Activated CD4-positive, alpha-beta T cell treated with anti-CD3 and anti-CD28 coated beads for 4 hours (primary cell): ENCODE measurements around the gene TSPEAR.
"Not testable (repeated sequence)": the region's sequence is repeated elsewhere in the genome, so short reads cannot be mapped to it uniquely, and the experiment has no call there.

Source experiments
- DNase-seq, 2 donors: peaks; one replicate each; pipeline ENCODE4 v3.0.0-alpha.2; 2020

The TSPEAR gene

DNA sequence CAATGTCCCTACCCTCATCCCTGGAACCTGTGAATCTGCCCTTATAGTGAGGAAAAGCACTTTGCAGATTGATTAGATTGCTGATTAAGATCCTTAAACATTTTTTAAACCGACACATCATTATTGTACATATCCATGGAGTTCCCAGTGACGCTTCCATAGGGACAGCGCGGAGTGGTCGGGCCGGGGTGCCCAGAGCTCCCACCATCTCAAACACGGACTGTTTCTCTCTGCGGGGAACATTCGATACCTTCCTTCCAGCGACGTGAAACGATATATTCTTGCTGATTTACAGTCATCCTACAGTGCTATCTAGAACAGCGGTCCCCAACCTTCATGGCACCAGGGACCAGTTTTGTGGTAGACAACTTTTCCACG, 10.4 kb downstream of the TSPEAR start:
- no peak for DNase-seq

DNA sequence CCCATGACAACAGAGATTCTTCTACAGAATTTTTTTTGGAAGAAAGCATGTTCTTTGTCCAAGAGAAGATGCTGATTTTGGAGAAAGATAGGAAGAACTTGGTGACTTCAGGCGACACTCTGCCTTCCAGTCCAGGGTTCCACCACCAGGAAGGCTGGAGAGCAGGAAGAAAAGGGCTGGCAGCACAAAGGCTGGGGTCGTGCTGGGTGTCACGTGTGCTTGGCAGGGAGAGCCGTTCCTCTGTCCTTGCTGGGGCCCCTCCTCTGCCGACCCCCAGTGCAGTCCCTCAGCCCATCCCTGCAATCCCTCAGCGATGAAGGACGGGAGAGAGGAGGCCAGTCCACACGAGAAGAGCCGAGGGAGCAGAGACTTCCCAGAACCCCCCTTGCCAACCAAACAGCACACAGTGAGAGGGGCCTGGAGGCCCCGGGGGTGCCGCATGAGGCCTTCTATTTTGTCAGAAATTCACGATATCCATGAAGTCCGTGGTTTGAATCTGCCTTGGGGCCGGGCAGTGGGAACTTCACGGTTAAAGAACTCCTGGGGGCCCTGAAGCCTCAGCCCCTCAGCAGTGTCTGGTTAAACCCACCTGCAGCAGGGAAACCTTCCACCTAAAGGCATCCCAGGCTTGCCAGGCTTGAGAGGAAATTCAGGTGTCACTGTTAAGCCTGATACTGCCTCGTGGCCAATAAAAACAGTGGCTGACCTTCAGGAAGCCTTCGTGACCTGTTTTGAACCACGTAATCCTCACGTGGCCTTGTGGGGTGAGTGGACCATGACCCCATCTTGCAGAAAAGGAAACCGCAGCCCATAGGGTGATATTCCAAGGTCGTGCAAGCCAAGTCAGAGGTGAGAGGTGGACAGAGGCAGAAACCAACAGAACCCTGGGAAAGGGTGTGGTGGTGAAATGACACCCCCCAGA, 11.0 kb downstream of the TSPEAR start:
- DNase-seq, result no peak

DNA sequence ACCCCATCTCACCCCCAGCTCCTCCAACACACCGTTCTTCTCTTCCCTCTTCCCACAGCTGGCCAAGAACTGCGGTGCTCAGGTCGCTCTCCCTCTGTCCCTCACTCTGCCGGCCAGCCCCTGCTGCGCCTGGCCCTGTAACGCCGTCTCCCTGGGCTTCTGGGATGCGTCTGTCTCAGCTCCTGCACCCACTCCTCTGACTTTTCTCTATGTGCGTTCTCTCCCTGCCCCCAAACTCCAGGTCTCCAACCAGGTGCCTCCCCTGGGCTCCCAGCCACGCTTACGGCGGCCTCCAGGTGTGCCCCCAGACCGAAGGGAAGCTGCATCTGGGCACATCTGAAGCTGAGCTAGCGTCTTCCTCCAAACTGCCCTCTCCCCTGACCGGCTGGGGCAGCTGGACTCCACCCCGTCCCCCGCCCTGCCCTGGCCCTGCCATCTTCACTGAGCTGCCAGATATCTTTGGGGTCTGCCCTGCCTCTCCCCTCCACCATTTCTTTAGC, 11.8 kb downstream of the TSPEAR start:
- no peak for DNase-seq

DNA sequence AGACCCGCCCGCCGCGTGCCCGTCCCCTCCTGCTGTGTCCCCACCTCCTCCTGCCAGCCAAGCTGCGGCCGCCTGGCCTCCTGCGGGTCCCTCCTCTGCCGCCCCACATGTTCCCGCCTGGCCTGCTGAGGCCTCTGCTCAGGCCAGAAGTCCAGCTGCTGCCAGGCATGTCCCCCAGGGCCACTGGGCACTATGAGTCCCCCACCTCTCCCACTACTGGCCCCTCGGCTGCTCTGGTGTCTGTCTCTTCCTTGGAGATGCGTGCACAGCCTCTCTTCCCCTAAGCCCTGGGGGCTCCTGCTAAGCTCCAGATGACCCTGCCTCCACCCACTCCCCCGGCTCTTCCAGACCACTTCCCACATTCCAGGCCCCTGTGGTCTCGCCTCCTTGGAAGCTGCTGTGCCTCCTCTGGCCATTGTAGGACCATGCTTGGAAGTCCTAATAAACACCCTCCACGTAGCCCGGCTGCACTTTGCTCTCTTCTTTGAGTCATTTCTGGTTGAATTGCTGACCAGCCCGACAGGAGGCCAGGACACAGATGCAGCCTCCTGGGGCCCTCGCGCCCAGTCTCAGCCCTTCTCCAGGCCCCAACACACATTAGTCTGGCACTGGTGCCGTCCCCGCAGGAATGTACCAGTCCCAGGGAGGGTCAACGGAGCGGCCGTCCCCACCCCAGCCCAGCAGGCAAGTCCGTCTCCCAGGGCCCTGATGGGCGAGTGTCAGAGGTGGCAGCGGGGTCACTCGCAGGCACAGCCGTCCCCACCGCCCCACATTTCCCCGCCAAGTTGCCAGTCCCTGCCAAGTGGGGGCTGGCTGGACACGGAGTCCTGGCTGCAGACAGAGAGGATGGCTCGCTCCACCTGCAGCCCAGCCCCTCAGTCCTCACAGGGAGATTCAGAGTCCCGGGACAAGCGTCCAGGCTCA, 13.3 kb downstream of the TSPEAR start:
- no peak for DNase-seq

DNA sequence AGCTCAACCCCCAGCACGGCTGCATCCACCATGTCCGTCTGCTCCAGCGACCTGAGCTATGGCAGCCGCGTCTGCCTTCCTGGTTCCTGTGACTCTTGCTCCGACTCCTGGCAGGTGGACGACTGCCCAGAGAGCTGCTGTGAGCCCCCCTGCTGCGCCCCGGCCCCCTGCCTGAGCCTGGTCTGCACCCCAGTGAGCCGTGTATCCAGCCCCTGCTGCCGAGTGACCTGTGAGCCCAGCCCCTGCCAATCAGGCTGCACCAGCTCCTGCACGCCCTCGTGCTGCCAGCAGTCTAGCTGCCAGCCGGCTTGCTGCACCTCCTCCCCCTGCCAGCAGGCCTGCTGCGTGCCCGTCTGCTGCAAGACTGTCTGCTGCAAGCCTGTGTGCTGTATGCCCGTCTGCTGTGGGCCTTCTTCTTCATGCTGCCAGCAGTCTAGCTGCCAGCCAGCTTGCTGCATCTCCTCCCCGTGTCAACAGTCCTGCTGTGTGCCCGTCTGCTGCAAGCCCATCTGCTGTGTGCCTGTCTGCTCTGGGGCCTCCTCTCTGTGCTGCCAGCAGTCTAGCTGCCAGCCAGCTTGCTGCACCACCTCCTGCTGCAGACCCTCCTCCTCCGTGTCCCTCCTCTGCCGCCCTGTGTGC, 14.1 kb downstream of the TSPEAR start, which contains the start of gene KRTAP10-12:
KRTAP10-12 (plus strand) TSS at position 1 of the 639 bp plus-strand sequence; CDS start at position 31, 30 bp downstream.
- not testable (repeated sequence) for DNase-seq

DNA sequence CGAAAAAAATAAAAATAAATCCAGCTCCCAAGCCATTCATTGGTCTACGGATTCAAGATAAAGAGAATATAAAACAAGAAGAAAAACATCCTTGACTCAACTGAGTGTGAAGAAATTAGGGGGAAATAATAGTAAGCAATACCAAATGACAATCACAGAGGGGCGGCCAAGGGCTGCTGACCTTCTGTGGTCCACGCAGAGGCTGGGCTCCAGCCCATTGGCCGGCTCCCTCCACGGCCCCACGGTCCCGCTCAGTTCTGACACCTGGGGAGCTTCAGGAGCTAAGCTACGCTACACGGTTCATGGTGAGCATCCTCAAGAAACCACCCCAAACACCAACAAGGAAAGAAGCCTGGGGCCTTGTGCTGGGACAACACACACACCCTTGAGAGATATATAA, 14.8 kb downstream of the TSPEAR start:
- DNase-seq, result no peak

DNA sequence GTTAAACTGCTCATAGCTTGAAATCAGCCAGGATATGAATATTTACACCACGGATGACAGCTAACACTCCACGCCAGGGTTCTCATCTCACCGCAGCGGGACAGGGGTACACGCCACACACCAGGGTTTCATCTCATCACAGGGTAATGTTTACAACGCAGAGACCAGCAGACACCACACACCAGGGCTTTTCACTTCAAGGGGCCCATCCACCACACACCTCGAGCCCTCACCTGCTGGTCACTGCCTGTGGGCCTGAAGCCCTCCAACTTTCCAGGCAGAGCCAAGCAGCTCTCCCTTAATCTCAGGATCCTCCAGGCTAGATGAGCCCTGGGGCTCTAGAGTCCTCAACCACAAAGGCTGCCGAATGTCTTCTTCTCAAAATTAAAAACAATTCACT, 15.7 kb downstream of the TSPEAR start:
- no peak for DNase-seq

DNA sequence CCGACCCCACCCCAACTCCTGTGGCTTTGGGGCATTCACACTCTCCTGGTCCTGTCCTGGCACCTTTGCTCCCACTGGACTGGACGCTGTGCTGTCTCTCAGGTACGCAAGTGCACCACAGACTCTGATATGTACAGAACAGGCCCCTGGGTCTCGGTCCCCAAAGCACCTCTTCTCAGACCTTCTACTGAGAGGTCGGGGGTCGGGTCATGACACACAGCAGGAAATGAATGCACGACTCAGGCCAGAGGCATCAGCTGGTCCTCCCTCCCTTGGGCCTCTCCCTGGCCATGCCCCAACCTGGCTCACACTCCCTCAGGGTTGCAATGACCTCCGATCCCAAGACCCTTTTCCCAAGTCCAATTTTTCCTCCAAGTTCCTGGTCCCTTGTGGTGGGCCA, 16.2 kb downstream of the TSPEAR start:
- DNase-seq, result no peak

DNA sequence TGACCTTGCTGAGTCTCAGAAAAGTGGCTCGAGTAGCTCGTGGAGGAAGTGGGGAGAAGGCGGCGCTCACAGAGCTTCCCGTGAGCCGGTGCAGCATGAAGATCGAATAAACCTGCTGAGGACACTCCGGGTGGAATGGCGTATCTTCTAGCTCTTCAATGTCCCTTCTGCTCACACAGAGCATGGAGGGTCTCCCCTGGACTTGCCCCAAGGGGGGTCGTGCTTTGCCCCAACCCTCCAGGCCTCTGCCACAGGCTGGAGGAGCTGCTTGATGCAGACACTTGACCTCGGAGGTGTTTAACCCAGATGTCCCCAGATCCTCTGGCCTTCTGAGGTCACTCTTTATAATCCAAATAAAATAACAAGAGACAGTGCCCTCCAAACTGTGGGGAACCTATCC, 16.6 kb downstream of the TSPEAR start:
- no peak for DNase-seq

DNA sequence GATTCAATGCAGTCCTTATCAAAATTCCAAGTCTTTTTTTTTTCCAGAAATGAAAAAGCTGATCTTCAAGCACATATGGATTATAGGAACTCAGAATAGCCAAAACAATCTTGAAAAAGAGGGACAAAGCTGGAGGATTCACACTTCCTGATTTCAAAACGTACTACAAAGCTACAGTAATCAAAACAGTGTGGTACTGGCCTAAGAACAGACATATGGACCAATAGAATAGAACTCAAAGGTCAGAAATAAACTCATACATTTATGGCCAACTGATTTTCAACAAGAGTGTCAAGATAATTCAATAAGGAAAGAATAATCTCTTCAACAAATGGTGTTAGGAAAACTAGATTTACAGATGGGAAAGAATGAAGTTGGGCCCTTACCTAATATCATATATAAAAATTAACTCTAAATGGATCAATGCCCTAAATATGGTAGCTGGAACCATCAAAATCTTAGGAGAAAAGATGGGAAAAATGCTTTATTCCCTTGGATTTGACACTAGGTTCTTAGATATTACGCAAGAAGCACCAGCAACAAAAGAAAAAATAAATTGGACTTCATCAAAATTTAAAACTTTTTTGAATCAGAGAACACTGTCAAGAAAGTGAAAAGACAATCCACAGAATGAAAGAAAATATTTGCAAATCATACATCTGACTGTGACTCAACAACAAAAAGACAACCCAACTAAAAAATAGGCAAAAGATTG, 18.4 kb downstream of the TSPEAR start:
- DNase-seq, result no peak

DNA sequence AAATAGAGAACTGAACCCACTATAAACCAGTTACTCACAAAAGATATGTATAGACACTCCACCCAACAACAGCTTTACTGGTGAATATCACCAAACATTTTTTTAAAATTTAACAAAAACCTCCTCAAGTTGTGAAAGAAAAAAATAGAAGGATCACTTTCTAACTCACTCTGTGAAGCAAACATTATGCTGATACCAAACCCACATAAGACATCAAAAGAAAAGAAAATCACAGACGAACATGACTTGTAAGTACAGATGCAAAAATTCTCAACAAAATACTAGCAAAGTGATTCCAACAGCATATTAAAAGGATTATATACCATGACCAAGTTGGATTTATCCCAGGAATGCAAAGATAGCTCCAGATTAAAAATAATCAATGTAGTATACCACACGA, 19.7 kb downstream of the TSPEAR start:
- DNase-seq, result no peak

DNA sequence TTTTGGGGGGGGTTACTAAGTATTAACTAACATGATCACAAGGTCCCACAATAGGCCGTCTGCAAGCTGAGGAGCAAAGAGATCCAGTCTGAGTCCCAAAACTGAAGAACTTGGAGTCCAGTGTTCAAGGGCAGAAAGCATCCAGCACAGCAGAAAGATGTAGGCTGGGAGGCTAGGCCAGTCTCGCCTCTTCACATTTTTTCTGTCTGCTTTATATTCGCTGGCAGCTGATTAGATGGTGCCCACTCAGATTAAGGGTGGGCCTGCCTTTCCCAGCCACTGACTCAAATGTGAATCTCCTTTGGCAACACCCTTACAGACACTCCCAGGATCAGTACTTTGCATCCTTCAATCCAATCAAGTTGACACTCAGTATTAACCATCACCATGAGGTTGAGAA, 21.6 kb downstream of the TSPEAR start:
- not testable (repeated sequence) for DNase-seq

DNA sequence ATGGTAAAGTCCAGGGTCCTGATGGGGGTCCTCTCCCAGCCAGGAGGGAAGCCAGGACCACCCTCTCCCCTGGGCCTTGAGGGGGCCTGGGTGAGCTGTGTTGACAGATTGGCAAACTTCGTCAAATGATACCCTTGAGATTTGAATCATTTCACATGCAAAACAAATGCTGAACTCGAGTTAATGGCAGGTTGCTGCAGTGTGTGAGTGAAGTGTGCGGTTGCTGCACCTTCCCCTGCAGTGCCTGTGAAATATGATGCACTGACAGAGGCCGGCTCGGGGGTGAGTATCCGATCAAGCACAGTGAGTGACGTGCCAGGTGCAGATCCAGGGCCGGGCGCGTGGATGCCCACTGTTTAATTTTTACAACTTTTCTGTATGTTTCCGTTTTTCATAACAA, 23.7 kb downstream of the TSPEAR start:
- DNase-seq, result no peak

DNA sequence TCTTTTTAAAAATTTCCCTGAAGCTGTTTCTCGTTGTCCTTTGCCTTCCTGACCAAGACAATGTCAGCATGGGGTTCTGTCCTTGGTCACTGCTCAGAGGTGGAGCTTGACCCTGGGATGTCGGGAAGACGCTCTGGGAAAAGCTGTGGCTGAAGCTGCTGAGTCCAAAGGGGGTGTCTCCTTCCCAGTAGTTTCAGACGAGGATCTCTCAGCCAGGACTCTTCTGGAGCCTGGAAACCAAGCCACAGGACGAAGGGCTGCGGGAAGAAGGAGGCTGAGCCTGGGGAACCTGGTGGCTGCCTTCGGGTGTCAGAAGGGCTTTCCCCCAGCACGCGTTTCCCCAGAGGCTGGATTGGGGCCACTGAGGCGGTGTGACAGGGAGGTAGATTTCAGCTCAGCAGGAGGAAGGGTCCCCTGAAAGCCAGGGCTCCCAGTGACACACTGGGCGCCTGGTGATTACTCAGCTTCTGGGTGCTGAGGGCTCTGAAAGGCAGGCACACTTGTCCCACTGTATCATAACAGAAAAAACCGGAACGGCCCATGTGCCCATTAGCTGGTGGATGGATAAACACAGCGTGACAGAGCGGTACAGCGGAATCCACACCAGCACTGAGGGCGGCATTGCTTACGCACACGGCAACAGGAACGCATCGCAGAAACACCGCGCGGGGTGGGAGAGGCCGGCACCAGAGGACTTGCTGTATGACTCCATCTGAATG, 24.4 kb downstream of the TSPEAR start:
- no peak for DNase-seq

DNA sequence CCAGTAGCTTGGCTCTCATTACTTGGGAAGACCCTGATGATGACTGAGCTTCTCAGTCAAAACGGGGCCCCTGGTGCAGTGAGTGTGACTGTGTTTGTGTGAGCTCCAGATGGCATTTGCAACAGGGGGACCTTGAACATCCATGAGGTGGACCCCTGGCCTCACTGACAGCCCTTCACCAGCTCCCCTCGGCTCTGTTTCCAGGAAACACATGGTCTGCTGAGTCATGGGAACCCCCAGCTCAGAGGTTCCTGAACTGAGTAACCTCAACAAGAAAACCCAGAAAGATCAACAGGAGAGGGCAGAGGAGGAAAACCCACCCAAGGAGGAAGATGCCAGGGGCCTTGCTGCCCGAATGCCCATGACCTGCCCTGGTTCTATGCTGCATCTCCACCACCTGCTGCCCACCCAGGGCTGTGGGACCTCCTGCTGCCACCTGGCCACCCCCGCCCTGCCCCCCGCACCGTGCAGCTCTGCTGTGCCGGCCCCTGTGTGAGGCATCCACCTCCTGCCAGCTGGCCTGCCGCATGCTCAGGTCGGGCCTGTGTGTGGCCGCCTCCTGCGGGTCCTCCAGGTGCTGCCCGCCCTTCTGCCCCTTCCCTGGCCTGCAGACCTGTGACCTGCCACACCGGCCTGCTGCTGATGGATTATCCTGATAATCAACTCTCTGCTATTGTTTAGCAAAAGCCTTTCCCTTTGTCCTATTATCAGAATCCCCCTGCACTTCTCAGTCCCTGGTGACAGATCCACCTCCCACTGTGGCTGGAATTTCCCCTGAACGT, 25.2 kb downstream of the TSPEAR start:
- no peak for DNase-seq

DNA sequence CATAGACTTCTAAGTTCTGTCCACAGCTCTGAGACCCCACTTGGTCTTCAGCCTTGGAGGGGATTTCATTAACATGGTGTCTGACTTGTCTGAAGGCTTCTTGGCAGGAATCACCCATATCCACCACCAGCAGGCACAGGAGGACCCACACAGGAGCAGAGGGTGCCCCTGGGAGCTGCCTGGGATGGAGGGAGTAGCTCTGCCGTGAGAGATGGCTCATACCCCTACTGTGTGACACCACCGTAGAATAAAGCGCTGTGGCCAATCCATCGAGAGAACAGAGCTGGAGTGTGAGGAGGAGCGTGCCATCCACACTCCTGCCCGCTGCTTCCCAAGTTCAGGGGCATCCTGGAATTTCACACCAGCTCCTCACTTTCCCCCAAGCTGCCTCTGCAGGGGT, 26.3 kb downstream of the TSPEAR start:
- not testable (repeated sequence) for DNase-seq

DNA sequence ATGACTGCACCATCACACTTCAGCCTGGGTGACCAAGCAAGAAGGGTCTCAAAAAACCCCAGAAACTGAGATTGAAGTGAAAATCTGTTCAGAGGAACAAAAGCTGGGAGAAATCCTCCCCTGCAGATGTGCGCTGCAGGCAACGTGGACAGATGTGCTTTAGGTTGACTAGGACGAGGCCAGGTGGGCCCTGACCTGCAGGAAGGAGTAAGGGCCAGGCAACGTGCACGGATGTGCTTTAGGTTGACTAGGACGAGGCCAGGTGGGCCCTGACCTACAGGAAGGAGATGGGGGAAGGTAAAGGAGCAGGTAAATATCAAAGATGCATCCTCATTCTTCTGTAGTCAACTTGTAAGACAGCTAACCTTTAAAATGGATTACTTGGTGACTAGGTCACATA, 26.9 kb downstream of the TSPEAR start:
- DNase-seq, result no peak

DNA sequence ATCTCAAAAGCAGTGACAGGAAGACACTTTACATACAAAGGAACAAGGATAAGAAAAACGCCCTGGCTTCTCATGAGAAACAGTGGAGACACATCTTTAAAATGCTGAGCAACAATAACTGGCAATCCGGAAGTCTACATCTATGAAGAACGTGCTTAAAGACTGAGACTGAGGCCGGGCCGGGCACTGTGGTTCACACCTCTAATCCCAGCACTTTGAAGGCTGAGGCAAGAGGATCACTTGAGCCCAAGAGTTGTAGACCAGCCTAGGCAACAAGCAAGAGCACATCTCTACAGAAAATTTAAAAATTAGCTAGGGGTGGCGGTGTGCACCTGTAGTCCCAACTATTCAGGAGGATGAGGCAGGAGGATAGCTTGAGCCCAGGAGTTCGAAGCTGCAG, 27.3 kb downstream of the TSPEAR start:
- no peak for DNase-seq

DNA sequence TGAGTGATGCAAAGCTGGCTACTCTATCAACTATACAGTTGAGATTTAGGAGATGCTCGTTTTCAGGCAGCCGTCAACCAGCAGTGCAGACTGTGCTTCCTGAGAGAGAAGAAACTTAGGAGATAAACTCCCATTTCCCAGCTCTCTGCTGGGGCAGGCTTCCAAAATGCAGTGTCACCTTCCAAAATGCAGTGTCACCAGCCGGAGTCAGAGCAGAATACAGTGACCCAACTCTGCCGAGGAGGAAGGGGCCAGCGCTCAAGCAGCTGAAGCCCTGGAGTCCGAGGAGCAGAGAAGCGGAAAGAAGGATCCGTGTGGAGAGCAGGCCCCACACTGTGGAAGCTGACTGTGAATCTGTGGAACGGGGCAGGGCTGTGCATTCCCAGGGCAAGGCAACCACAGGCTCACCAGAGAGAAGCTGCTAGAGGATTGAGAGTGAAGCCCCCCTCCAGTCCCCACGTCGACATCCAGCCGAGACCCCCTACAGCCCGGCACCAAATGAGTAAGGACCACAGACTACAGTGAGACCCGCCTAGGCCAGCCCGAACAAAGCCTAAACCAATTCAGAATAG, 28.7 kb downstream of the TSPEAR start:
- no peak for DNase-seq

DNA sequence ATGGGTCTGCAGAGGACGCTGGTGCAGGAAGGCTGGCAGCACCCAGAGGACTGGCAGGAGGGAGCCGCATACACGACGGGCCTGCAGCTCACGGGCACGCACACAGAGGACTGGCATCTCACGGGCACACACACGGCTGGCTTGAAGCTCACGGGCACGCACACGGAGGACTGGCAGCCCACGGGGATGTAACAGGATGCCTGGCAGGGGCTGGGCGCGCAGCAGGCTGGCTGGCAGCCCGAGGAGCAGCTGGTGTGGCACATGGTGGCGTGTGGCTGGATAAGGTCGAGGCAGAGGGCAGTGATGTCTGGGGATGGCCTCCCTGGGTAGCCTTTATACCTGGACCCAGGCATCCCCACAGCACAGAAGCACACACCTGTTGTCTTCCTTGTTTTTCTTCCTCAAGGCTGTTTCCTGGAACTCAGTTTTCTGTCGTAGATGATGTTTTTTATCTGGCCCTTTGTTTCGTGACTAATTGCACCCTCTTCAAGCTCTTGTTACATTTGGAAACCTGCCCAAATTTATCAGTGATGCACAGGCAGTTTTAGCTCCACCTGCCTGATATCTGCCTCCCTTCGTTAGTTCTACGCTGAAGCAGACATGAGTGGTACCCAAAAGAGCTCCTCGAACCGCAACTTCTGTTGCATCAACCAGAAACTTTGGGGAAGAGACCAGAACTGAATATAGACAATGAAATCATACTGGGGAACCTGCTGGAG, 29.4 kb downstream of the TSPEAR start, which contains the start of gene KRTAP12-1:
KRTAP12-1 (minus strand) TSS at position 303 of the 719 bp plus-strand sequence; CDS start at position 263, 40 bp downstream.
- DNase-seq, result no peak
